WTC11 (cell line): Measurements from ENCODE around the gene BCAT1.

Experiments used
- ATF3 ChIP-seq: sonication (generic); formaldehyde crosslinking; conservative IDR thresholded peaks from 2 replicates; pipeline ENCODE4 v1.8.1; 2022; ENCODE audit warnings: mild to moderate bottlenecking, missing genetic modification reagents
- CTCF ChIP-seq: fragments of 200-600 bp; IDR thresholded peaks from 2 replicates; pipeline ENCODE4 v1.8.0; 2022; ENCODE audit warnings: antibody characterized with exemption
- FOXJ3 ChIP-seq: sonication (generic); formaldehyde crosslinking; IDR thresholded peaks from 2 replicates; pipeline ENCODE4 v1.9.0; 2021; ENCODE audit warnings: missing genetic modification reagents, mild to moderate bottlenecking, borderline replicate concordance
- SP1 ChIP-seq: sonication (generic); formaldehyde crosslinking; conservative IDR thresholded peaks from 2 replicates; pipeline ENCODE4 v1.8.1; 2022; ENCODE audit warnings: missing genetic modification reagents
- TCF7 ChIP-seq: sonication (generic); formaldehyde crosslinking; IDR thresholded peaks from 2 replicates; pipeline ENCODE4 v1.8.0; 2022; ENCODE audit warnings: mild to moderate bottlenecking, low read depth, missing genetic modification reagents, moderate library complexity
- ZNF121 ChIP-seq: sonication (generic); formaldehyde crosslinking; IDR thresholded peaks from 2 replicates; pipeline ENCODE4 v1.8.0; 2023; ENCODE audit warnings: missing genetic modification reagents
- ZNF416 ChIP-seq: fragments of 250-450 bp; sonication (Bioruptor Pico); IDR thresholded peaks from 2 replicates; pipeline ENCODE4 v1.9.0; 2021; ENCODE audit warnings: mild to moderate bottlenecking, inconsistent platforms
- TF ChIP-seq, protein P1 (sequence below): sonication (generic); formaldehyde crosslinking; IDR thresholded peaks from 2 replicates; pipeline ENCODE4 v1.8.1; 2023; ENCODE audit warnings: mild to moderate bottlenecking, missing genetic modification reagents, borderline replicate concordance
- TF ChIP-seq, protein P2 (sequence below): sonication (generic); formaldehyde crosslinking; IDR thresholded peaks from 2 replicates; pipeline ENCODE4 v1.8.1; 2022; ENCODE audit warnings: low read depth, missing genetic modification reagents, borderline replicate concordance

DNA sequence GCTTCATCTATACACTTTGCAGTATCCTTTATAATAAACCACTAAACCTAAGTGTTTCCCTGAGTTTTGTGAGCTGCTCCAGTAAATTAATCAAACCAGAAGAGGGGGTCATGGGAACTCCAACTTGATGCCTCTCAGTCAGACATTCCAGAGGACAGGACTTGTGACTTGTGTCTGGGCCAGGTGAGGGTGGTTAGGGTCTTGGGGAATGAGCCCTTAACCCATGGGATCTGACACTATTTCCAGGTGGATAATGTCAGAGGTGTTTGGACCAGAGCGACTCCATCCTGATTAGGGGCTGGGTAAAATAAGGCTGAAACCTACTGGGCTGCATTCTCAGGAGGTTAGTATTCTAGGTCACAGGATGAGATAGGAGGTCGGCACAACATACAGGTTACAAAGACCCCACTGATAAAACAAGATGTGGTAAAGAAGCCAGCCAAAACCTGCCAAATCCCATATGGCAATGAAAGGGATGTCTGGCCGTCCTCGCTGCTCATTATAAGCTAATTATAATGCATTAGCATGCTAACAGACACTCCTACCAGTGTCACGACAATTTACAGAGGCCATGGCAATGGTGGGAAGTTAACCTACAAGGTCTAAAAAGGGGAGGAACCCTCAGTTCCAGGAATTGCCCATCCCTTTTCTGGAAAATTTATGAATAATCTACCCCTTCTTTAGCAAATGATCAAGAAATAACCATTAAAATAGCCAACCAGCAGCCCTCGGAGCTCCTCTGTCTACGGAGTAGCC lies 58.7 kb downstream of the BCAT1 start:
- no peak for TF ChIP-seq SP1
- no peak for TF ChIP-seq CTCF
- TF ChIP-seq ATF3 (CRISPR knock-in tag) = no peak
- TF ChIP-seq, protein P1, sequence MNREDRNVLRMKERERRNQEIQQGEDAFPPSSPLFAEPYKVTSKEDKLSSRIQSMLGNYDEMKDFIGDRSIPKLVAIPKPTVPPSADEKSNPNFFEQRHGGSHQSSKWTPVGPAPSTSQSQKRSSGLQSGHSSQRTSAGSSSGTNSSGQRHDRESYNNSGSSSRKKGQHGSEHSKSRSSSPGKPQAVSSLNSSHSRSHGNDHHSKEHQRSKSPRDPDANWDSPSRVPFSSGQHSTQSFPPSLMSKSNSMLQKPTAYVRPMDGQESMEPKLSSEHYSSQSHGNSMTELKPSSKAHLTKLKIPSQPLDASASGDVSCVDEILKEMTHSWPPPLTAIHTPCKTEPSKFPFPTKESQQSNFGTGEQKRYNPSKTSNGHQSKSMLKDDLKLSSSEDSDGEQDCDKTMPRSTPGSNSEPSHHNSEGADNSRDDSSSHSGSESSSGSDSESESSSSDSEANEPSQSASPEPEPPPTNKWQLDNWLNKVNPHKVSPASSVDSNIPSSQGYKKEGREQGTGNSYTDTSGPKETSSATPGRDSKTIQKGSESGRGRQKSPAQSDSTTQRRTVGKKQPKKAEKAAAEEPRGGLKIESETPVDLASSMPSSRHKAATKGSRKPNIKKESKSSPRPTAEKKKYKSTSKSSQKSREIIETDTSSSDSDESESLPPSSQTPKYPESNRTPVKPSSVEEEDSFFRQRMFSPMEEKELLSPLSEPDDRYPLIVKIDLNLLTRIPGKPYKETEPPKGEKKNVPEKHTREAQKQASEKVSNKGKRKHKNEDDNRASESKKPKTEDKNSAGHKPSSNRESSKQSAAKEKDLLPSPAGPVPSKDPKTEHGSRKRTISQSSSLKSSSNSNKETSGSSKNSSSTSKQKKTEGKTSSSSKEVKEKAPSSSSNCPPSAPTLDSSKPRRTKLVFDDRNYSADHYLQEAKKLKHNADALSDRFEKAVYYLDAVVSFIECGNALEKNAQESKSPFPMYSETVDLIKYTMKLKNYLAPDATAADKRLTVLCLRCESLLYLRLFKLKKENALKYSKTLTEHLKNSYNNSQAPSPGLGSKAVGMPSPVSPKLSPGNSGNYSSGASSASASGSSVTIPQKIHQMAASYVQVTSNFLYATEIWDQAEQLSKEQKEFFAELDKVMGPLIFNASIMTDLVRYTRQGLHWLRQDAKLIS = no peak
- no peak for TF ChIP-seq ZNF121
- no peak for TF ChIP-seq ZNF416 (CRISPR knock-in tag)
- TF ChIP-seq, protein P2, sequence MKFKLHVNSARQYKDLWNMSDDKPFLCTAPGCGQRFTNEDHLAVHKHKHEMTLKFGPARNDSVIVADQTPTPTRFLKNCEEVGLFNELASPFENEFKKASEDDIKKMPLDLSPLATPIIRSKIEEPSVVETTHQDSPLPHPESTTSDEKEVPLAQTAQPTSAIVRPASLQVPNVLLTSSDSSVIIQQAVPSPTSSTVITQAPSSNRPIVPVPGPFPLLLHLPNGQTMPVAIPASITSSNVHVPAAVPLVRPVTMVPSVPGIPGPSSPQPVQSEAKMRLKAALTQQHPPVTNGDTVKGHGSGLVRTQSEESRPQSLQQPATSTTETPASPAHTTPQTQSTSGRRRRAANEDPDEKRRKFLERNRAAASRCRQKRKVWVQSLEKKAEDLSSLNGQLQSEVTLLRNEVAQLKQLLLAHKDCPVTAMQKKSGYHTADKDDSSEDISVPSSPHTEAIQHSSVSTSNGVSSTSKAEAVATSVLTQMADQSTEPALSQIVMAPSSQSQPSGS = no peak
- TF ChIP-seq TCF7 (CRISPR knock-in tag) = no peak
- TF ChIP-seq FOXJ3 (CRISPR knock-in tag) = no peak
